GM12874 (cell line): ENCODE results near the gene SUMF1.

Experiments
- TF ChIP-seq, protein P1 (sequence below): IDR thresholded peaks from 2 replicates; pipeline ENCODE4 v1.5.1; 2011; ENCODE audit warnings: low read depth, mild to moderate bottlenecking, control low read depth, low read length, moderate library complexity; ENCODE audit not compliant: insufficient read depth

Gene SUMF1

DNA sequence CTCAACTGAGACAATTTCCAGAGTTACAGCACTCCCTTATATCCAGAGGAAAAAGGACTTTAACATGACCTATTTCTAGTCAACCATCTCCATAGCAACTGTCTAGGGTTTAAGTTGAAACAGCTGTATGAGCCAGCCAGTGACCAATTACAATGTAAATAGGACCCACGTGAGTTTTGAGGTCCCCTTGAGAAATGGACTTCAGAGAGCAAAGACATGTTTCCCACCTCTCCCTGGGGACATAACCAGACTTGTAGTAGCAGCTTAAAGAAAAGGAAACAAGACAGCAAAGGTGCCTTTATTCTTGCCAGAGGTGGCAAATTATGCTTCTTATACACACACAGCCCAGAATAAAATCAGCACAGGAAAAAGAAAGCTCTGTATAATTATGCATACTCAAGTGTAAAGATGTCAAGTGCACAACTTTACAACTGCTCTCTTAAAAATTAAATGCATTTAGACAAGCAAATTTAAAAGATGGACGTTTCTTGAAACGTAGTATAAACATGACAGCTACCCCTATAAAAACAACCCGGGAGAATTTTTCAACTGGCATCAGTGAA is 40.2 kb downstream of the SUMF1 start:
- TF ChIP-seq, protein P1, sequence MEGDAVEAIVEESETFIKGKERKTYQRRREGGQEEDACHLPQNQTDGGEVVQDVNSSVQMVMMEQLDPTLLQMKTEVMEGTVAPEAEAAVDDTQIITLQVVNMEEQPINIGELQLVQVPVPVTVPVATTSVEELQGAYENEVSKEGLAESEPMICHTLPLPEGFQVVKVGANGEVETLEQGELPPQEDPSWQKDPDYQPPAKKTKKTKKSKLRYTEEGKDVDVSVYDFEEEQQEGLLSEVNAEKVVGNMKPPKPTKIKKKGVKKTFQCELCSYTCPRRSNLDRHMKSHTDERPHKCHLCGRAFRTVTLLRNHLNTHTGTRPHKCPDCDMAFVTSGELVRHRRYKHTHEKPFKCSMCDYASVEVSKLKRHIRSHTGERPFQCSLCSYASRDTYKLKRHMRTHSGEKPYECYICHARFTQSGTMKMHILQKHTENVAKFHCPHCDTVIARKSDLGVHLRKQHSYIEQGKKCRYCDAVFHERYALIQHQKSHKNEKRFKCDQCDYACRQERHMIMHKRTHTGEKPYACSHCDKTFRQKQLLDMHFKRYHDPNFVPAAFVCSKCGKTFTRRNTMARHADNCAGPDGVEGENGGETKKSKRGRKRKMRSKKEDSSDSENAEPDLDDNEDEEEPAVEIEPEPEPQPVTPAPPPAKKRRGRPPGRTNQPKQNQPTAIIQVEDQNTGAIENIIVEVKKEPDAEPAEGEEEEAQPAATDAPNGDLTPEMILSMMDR = no peak

- TF ChIP-seq, protein P1 = no peak
Measured at GRCh38 chr3:4426261-4426781, 40.7 kb downstream of the SUMF1 start.

DNA sequence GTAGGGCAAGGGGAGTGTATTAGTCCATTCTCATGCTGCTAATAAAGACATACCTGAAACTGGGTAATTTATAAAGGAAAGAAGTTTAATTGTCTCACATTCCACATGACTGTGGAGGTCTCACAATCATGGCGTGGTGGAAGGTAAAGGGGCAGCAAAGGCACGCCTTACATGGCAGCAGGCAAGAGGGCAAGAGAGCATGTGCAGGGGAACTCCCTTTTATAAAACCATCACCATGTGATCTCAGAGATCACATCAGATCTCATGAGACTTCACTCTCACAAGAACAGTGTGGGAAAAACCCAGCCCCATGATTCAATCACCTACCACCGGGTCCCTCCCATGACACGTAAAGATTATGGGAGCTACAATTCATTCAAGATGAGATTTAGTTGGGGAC is 41.4 kb downstream of the SUMF1 start:
- TF ChIP-seq, protein P1 = no peak

DNA sequence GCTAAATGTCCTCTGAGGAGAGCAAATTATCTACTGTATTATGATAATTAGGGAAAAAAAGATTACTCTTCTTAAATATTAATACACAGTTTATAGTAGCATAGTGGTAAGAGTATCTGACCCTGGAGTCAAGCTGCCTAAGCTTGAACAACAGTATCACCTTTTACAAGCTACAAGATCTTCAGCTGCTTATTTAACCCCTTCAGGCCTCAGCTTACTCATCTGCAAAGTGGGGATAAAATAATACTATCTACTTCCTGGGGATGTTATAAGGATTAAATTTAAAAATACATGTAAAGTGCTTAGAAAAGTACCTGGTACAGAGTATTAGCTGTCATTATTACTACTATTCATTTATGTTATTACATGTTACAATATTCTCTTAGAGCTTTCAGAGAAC is 42.0 kb downstream of the SUMF1 start:
- TF ChIP-seq, protein P1 = no peak

GRCh38 chr3:4421121-4421520 is 45.9 kb downstream of the SUMF1 start:
- TF ChIP-seq, protein P1 = no peak

DNA sequence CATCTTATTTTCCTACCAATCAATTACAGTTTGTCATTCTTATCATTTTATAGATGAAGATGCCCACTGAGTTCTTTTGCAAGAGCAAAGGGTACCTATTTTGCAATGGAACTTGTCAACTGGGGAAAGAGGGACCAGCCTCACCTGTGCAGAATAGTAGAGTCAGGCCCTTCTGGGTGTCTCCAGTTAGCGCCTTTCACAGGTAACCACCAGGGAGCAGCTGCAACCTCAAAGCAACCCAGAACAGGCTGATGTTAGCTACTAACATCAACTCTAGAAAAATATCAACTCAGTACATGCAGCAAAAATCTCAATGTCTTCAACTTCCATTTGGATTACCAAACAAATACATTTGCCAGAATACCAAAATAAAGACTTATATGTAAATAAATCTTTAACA is 47.1 kb downstream of the SUMF1 start:
- TF ChIP-seq, protein P1 = no peak

- TF ChIP-seq, protein P1 = no peak
Measured at GRCh38 chr3:4419386-4419785, 47.7 kb downstream of the SUMF1 start.

DNA sequence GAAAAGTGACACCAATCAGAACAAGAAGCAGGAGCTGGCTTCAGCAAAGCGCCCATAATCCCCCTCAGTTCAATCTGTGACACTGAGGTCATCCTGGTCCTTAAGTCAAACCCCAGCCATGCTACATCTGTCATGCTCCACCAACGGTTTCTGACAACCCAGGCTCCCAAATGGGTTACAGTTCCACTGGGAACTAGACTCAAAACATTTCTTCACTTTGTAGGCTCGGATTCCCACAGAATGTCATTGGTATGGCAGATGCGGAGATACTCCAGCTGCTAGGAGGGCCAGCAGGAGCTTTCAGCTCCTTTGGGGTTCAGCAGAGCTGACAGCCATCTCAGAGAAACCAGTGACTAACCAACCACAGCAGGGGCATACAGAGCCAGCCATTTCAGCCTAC is 48.9 kb downstream of the SUMF1 start:
- TF ChIP-seq, protein P1 = no peak
